ENCODE results near the gene ZBTB34. TPM values are rescaled to one million over a fixed set of nuclear protein-coding genes. Genes with fewer than 3 reads are reported as not detected.

Gene ZBTB34
- total and polyA plus RNA-seq, 2 of the 4 experiments (the other 2 are of a cell fraction), result 2.7 to 3.1 TPM

DNA sequence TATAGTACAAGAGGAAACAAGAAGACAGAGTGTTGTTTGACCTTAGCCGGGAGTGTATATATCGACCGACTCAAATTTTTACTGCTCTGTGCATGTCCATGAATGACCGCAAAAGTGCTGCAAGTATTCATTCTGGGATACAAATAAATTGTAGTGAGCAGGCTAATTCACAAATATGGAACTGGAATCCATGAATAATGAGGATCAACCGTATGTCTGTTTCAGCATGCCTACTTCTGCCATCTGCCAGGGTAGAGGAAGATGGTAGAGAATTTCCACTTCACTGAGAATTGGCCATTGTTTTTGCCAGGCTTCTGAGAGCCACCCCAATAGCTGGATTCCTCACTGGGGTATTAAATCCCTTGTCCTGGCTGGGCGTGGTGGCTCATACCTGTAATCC is 45.7 kb downstream of the ZBTB34 start:
- ATAC-seq (ENCODE audit: low read depth) (no peak), DNase-seq (no peak)
- H4K5ac ChIP-seq (ENCODE audit: low read depth, low read length), result no peak overlapping the region

More for the DNA sequence above, 45.7 kb downstream of the ZBTB34 start:
- H4K20me1 ChIP-seq (ENCODE audit: insufficient read depth, low read length), result no peaks in the 10 kb centered on the region
- no peak overlapping the region for H3K56ac ChIP-seq (ENCODE audit: extremely low read depth, insufficient read depth, low read length)
- no TSS peak for BruUV-seq (replicated peaks)
- no peak overlapping the region for H2BK5ac ChIP-seq (ENCODE audit: low read depth, low read length, poor library complexity, severe bottlenecking)
- intact Hi-C loops (cut with micrococcal nuclease), result no loop called here
- no peaks in the 10 kb centered on the region for H3K79me1 ChIP-seq (ENCODE audit: low read depth in 1 of 2, low read length in 2 of 2)
- dilution Hi-C loops (cut with HindIII; ENCODE audit: low sequenced_read_pairs, unreplicated experiment), result no loop called here
- H2AK9ac ChIP-seq (replicated peaks; ENCODE audit: low read depth, low read length, poor library complexity), result no peak overlapping the region
- 42% methylated on average over 4 of the region's 6 CpGs; no CpG with 5 or more reads in 1 of the 2 experiments for whole genome bisulfite sequencing, 2 experiments (ENCODE audit: extremely low coverage in 2 of 2, insufficient read length in 1 of 2)
- H3K14ac ChIP-seq (replicated peaks; ENCODE audit: low read depth, low read length), result no peak overlapping the region
- H3K18ac ChIP-seq (ENCODE audit: low read depth, low read length), result no peak overlapping the region
- no peak overlapping the region for H2AFZ ChIP-seq (replicated peaks; ENCODE audit: low read length, poor library complexity)
- H3K4ac ChIP-seq (ENCODE audit: low read depth, low read length), result no peak overlapping the region
- no peaks in the 10 kb centered on the region for H3K36me3 ChIP-seq (ENCODE audit: control insufficient read depth, insufficient read depth, low read length)
- H3K9me1 ChIP-seq (ENCODE audit: insufficient read depth, low read length), result no peaks in the 10 kb centered on the region
- H2AK5ac ChIP-seq (ENCODE audit: low read depth, low read length), result no peak overlapping the region
- H3K4me1 ChIP-seq (ENCODE audit: control insufficient read depth, insufficient read depth, low read length), result no peaks in the 10 kb centered on the region
- H3K23ac ChIP-seq (ENCODE audit: low read depth, low read length), result no peak overlapping the region
- no peak overlapping the region for H2BK120ac ChIP-seq (ENCODE audit: low read depth, low read length)
- H3K4me2 ChIP-seq (ENCODE audit: low read depth, low read length), result no peak overlapping the region
- H4K91ac ChIP-seq (ENCODE audit: insufficient read depth, low read depth, low read length), result no peak overlapping the region
- CTCF ChIA-PET, result no interaction called here
- H3K9me3 ChIP-seq (ENCODE audit: control insufficient read depth, insufficient read depth, low read length), result peaks cover 4% of the 10 kb centered on the region
- POLR2A ChIA-PET (ENCODE audit: unreplicated experiment), result no interaction called here
- H4K8ac ChIP-seq (ENCODE audit: low read depth in 2 of 2, low read length in 2 of 2), result no peak overlapping the region
- TF ChIP-seq, protein P1, sequence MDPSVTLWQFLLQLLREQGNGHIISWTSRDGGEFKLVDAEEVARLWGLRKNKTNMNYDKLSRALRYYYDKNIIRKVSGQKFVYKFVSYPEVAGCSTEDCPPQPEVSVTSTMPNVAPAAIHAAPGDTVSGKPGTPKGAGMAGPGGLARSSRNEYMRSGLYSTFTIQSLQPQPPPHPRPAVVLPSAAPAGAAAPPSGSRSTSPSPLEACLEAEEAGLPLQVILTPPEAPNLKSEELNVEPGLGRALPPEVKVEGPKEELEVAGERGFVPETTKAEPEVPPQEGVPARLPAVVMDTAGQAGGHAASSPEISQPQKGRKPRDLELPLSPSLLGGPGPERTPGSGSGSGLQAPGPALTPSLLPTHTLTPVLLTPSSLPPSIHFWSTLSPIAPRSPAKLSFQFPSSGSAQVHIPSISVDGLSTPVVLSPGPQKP (IDR thresholded peaks at IDR 0.05; ENCODE audit: borderline replicate concordance, low read depth, low read length), result no peak
- TF ChIP-seq, protein P2, sequence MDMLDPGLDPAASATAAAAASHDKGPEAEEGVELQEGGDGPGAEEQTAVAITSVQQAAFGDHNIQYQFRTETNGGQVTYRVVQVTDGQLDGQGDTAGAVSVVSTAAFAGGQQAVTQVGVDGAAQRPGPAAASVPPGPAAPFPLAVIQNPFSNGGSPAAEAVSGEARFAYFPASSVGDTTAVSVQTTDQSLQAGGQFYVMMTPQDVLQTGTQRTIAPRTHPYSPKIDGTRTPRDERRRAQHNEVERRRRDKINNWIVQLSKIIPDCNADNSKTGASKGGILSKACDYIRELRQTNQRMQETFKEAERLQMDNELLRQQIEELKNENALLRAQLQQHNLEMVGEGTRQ (IDR thresholded peaks at IDR 0.05; ENCODE audit: low read depth, low read length), result no peak
- no peak for TF ChIP-seq NFE2L2 (IDR thresholded peaks at IDR 0.05; ENCODE audit: low read depth, low read length)
- TF ChIP-seq RAD21 (IDR thresholded peaks at IDR 0.05; ENCODE audit: low read length), result no peak
- TF ChIP-seq, protein P3, sequence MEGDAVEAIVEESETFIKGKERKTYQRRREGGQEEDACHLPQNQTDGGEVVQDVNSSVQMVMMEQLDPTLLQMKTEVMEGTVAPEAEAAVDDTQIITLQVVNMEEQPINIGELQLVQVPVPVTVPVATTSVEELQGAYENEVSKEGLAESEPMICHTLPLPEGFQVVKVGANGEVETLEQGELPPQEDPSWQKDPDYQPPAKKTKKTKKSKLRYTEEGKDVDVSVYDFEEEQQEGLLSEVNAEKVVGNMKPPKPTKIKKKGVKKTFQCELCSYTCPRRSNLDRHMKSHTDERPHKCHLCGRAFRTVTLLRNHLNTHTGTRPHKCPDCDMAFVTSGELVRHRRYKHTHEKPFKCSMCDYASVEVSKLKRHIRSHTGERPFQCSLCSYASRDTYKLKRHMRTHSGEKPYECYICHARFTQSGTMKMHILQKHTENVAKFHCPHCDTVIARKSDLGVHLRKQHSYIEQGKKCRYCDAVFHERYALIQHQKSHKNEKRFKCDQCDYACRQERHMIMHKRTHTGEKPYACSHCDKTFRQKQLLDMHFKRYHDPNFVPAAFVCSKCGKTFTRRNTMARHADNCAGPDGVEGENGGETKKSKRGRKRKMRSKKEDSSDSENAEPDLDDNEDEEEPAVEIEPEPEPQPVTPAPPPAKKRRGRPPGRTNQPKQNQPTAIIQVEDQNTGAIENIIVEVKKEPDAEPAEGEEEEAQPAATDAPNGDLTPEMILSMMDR (conservative IDR thresholded peaks at IDR 0.05; ENCODE audit: low read depth, low read length), result no peak
- TF ChIP-seq MAFK (IDR thresholded peaks at IDR 0.05; ENCODE audit: low read depth, low read length), result no peak
- TF ChIP-seq POLR2A (IDR thresholded peaks at IDR 0.05; ENCODE audit: low read depth, low read length), result no peak
- TF ChIP-seq SMC3 (IDR thresholded peaks at IDR 0.05; ENCODE audit: low read depth, low read length), result no peak
- no peak for TF ChIP-seq MAZ (IDR thresholded peaks at IDR 0.05; ENCODE audit: borderline replicate concordance, low read depth, low read length)
- TF ChIP-seq CHD1 (IDR thresholded peaks at IDR 0.05; ENCODE audit: low read depth, low read length), result no peak
- TF ChIP-seq FOS (IDR thresholded peaks at IDR 0.05; ENCODE audit: low read depth, low read length), result no peak
- TF ChIP-seq CEBPB (IDR thresholded peaks at IDR 0.05; ENCODE audit: low read depth, low read length), result no peak
- TF ChIP-seq MXI1 (IDR thresholded peaks at IDR 0.05; ENCODE audit: borderline replicate concordance, low read depth, low read length), result no peak
- H3K9ac ChIP-seq (ENCODE audit: low read depth, low read length), result no peak overlapping the region
- H3K4me3 ChIP-seq (ENCODE audit: insufficient read depth, low read depth, low read length), result no peak overlapping the region
- H2BK20ac ChIP-seq (ENCODE audit: low read depth, low read length), result no peak overlapping the region
- no peak overlapping the region for H3K27ac ChIP-seq (ENCODE audit: insufficient read depth, low read length)
- no peak overlapping the region for H2BK15ac ChIP-seq (ENCODE audit: low read depth, low read length)
- in situ Hi-C loops (cut with MboI; ENCODE audit: low sequenced_read_pairs), result no loop called here
- H3K27me3 ChIP-seq (ENCODE audit: control insufficient read depth, insufficient read depth, low read length), result peaks cover 35% of the 10 kb centered on the region
